Stimulated activated CD8-positive, alpha-beta memory T cell treated with anti-CD3 and anti-CD28 coated beads, Interleukin-12 subunit alpha, Interleukin-12 subunit beta, amount 100 ng/mL, for 24 hours (primary cell): ENCODE measurements around the gene CALN1.
"Not testable (repeated sequence)": the region's sequence is repeated elsewhere in the genome, so short reads cannot be mapped to it uniquely, and the experiment has no call there.

Source experiments
- DNase-seq: peaks from one replicate; pipeline ENCODE4 v3.0.0-alpha.2; 2020; ENCODE audit errors: extremely low read depth

The CALN1 gene

DNA sequence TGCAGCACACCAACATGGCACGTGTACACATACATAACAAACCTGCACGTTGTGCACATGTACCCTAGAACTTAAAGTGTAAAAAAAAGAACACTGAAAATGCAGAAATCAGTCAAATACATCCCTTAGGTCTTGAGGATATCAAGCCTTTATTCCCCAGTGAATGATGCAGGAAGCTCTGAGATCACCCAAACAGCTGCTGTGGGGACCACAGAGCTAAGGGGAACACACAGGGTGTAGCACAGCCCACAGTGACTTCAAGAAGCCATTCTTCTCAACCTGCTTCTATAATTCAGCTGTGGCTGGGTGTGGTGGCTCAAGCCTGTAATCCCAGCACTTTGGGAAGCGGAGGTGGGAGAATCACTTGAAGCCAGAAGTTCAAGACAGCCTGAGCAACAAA, 314.9 kb downstream of the CALN1 start:
- DNase-seq, result no peak

DNA sequence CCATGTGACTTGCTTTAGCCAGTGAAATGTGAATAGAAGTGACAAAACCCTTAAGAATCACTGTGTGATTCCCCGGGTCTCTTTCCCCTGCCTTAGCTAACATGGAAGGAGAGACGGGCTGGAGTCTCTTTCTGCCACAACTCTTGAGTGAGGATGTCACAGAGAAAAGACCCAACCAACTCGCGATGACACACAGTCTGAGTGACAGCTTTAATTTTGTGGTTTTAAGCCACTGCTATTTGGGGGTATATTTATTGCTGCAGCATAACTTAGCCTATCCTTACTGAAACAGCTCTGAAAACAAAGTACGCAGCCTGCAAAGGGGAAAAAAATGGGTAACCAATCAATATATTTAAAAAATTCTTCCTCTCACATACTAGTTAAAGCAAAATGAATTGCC, 319.4 kb downstream of the CALN1 start:
- no peak for DNase-seq

DNA sequence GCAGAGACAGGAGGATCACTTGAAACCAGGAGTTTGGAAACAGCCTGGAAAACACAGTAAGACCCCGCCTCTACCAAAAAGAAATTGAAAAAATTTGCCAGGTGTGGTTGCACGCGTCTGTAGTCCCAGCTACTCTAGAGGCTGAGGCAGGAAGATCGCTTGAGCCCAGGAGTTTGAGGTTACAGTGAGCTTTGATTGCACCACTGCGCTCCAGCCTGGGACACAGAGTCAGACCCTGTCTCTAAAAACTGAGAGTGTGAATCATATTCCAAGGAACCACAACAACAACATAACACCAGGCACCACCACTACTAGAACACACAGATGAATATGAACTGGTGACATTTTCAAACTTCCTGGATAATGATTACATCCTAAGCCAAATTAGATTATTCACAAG, 324.2 kb downstream of the CALN1 start:
- DNase-seq, result no peak

DNA sequence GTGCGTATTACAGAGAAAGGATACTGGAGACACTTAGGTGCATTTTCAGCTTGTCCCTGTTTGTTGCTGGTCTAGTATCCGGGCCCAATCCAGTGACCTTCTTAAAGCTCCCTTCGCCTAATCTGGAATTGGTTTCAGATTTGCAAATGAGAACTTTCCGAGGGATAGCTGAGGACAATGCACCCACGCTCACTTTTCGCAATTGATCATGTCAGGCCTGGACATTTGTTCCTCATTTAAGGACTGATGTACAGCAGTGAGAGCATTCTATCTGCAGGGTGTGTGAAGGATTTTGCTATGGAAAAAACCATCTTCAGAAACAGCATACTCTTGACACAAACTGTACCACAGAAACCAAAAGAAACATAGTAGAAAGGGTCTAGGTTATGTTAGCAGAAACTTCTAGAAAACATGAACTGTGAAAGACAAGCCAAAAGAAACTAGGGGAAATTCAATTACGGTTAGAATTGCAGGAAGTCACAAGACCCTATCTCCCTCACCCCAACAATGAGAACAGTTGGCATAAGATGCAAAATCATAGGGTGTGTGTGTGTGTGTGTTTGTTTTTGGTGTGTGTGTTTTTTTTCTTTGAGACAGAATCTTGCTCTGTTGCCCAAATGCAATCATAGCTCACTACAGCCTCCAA, 331.1 kb downstream of the CALN1 start:
- no peak for DNase-seq

DNA sequence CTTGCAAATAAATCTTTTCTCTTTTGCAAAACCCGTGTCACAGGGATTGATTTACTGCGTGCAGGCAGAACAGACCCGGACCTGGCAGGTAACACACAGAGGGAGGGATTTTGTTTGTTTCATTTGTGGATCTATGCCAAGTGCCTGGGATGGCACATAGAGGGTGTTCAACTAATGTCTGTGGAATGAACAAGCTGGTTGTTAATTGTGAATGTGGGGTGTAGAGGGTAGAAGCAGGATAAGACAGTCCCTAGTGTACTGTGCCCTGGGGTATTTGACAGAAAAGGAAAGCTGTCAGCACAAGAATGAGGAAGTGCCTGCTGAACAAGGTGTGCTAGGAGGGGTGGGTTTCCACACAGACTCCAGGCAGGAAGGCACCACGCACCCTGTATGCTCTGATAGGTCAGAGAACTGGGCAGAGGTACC, 331.8 kb downstream of the CALN1 start:
- DNase-seq, result no peak

DNA sequence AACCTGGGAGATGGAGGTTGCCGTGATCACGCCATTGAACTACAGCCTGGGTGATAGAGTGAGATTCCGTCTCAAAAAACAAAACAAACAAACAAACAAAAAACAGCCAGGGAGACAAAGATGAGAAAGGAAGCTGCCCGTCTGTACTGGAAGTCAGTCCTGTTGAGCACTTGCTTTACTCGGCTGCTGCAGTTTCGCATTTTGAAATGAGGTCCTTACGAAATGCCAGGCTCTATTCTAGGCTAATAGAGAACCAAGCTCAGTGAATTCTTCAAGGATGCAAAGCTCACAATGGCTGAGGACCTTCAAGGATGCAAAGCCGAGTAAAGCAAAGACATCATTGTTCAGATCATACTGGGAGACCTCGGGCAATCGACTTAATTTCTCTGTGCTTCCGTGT, 333.3 kb downstream of the CALN1 start:
- DNase-seq, result no peak

DNA sequence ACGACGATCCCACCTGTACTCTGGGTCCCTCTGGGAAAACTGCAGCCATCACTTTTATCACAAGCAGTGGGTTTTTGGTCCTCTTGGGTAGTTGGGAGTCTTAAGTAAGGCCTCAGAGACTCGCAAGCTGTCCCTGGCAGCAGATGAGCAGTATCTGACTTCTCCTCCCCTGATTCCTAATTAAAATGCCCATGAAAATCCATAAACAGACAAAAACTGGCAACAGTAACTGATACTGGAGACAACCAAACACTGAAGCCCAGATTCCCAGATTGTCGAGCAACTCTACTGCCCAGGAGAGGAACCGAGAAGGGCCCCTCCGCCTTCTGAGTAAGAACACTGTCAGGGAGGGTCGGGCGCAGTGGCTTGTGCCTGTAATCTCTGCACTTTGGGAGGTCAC, 333.8 kb downstream of the CALN1 start:
- DNase-seq, result no peak

DNA sequence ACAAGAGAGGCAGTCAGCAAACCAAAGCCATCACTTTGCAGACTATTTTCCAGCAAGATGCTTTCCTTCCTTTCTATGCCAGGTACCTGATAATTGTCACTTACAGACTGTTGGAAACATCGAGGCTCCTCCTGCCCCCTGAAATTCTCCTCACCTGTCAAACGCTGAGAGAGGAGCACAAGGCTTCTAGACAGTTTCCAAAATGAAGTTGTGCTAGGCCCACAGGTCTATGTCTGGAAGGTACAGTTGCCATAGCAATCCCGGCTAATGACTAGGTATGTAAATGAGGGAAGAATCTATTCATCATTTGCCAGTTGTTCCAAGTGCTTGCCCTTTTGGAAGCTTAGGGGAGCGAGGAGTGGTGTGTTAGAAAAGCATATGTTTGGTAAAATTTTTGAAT, 334.4 kb downstream of the CALN1 start:
- DNase-seq, result no peak

DNA sequence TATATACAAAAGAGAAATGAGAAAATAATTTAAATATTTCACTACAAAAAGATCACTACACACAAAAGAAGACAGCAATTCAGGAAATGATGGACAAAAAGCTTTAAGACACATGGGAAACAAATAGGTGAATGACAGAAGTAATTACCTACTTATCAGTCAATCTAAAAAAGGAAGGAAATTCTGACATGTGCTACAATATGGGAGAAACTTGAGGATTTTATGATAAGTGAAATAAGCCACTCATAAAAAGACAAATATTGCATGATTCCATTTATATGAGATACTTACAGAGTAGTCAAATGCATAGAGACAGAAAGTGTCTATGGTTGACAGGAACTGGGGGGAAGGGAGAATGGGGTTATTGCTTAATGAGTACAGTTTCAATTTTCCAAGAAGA, 339.2 kb downstream of the CALN1 start:
- DNase-seq, result no peak

DNA sequence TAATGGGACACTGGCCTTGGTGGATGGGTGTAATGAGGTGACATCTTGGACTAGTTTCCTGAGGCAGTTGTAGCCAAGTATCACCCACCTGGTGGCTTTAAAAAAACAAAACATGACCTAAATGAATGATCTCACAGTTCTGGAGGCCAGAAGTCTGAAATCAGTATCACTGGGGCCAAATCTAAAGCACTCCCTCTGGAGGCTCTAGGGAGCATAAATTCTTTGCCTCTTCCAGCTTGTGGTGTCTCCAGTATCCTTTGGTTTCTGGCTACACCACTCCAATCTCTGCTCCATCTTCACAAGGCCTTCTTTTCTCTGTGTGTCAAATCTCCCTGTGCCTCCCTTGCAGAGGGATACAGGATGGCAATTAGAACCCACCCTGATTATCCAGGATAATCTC, 342.9 kb downstream of the CALN1 start:
- DNase-seq, result no peak

DNA sequence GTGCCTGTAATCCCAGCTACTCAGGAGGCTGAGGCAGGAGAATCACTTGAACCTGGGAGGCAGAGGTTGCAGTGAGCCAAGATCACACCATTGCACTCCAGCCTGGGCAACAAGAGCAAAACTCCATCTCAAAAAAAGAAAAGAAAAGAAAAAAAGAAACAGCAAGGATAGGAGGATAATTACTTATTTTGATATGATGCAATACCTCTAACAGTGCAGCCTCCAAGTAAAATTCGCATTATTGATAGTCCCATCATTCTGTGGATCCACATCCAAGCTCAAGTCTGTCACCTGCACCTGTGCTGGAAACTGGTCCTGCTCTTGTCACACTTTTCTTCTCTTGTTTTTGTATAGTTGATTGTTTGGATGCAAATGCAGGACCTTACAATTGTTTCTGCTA, 346.4 kb downstream of the CALN1 start:
- DNase-seq, result not testable (repeated sequence)

DNA sequence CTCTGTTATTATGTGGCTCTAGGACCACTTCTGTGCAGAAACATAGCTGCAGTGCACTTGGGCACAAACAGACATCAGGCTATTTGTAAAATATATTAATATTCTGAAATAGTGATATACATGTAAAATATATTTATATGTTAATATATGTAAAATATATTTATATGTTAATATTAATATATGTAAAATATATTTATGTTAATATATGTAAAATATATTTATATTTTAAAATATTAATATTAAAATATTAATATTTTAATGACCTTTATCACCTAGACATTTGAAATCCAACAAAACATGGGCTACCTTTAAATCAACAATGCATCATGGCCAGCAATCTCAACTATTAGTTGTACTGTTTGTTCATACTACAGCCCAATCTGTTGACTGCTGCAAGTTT, 347.2 kb downstream of the CALN1 start:
- DNase-seq, result no peak

DNA sequence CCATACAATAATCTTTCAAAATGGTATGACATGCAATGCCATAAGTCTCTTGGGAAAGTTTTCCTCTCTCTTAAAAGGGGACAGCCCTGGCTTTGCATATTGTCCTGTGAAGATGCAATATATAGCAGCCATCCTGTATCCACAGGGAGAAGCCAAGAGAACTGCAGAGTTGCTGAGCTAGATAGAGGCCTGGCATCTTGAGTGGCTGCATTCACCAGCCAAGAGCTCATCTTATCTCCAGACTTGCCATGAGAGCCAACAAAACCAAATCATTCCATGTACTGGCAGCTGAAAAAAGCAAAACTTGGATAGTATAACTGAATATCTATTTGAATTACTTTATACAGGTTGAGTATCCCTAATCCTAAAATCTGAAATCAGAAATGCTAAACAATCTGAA, 348.8 kb downstream of the CALN1 start:
- no peak for DNase-seq

DNA sequence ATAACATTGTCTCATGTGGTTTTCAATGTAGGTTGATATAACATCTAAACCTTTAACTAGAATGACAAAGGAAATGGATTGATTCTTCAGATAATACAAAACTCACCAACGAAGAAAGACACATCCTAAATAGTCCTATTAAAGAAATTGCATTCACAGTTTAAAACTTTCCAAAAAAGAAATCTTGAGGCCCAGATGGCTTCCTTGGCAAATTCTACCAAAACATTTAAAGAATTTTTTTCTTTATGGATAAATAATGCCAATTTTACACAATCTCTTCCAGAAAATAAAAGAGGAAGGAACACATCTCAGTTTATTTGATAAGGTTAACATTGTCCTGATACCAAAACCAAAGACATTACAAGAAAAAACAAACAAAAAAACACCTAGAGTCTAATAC, 349.5 kb downstream of the CALN1 start:
- no peak for DNase-seq

DNA sequence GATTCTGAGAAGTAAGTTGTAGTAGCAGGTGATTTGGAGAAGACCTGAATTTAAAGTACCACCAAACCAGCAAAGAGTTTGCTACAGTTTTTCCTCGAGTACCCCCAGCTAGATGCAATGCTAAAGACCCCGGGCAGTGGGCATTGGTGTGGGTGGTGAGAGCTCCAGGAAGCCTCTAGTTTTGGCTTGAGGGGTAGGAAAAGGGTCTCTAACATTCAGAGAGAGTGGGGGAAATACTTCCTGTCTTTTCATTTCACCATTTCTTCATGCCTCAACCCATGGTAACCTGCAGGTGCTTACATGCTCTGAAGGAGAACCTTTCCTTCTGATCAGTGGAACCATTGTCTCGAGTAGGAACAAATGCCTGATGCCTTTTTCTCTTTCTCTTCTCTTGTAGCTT, 352.2 kb downstream of the CALN1 start:
- no peak for DNase-seq

DNA sequence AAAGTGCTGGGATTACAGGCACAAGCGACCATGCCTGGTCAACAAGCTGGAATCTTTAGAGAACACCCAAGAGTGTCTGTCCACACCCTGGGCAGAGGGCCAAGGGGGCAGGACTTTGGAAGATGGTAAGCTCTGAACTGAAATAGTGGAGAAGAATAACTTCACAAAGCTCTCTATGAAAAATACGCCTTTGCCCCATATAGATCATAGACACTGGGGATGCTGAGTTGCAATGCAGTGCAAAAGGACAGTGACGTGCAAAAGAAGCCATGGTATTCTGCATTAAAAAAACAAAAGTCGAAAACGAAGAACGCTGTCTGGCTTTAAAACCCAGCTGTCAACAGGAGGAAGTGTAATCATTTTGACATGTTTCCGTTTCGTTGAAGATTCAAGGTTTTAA, 353.6 kb downstream of the CALN1 start:
- DNase-seq, result no peak

DNA sequence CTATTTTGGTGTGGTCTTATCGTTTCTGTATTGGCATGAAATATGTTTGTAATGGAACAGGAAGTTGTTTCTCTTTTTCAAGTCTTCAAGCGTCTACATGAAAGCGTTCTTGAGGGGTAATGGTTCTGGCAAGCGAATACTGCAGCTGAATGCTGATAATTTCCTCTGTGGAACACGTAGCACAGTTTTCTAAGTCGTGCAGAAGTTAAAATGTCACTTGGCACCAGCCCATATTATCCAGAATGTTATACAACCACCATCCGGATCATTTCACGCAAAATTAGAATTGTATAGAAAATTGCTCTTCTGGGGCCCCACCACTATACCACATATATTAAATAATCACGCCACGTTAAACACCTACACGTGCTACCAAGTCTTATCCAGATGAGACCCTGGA, 354.3 kb downstream of the CALN1 start:
- DNase-seq, result no peak

DNA sequence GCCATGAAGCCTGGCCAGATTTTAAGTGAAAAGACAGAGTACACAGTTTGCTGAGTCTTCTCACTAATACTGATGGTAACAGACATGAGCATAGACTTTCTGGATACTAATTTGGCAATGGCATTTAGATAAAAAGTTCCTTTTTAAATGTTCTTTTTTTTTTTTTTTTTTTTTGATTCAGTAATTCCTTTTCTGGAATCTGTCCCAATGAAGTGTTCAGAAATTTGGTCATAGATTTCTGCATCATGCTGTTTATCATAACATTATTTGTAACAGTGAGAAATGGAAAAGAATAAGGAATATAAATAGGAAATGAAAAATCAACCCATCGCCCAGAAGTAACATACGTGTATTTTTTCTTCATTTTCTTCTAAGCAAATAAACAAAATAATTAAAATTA, 354.9 kb downstream of the CALN1 start:
- DNase-seq, result no peak

DNA sequence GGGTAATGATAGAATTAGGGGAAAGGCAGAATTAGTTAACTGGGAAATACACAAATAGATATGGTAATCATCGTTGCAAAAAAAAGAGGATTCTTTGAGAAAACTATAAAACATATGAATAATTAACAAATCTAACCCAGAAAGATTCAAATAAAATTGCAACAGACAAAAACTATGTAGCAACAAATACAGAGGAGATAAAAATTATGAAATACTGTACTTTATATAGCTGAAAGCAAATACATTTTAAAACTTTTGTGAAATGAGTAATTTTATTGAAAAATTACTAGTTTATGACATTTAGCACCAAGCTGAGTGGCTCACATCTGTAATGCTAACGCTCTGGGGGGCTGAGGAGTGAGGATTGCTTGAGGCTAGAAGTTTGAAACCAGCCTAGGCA, 356.7 kb downstream of the CALN1 start:
- DNase-seq, result no peak

DNA sequence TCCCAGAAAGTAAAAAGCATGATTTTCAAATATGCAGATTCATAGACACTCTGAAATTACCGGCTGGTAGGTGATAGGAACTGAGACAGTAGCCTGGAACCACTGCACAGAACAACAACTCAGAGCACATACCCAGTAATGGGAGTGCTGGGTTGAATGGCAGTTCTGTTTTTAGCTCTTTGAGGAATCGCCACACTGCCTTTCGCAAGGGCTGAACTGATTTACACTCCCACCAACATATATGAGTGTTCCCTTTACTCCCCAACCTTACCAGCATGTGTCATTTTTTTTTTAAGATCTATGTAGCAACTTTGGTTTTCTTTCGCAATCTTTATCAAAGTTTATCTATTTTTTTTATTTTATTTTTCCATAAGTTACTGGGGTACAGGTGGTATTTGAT, 358.8 kb downstream of the CALN1 start:
- no peak for DNase-seq

DNA sequence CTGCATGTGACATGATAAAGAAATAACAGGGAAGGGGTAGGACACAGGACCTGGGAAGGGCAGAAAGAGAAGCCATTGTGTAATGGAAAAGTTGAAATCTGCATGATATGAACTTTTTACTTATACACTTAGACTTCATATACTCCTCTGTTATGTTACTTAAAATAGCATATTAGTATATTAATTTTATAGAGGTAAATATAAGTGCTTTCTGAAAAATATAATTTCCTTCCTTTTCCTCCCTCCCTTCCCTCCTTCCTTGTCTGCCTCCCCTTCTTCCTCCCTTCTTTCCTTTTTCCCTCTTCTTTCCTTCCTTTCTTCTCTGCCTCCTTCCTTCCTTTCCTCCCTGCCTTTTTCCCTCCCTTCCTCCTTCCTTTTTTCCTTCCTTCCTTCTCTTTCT, 363.7 kb downstream of the CALN1 start:
- DNase-seq, result no peak

DNA sequence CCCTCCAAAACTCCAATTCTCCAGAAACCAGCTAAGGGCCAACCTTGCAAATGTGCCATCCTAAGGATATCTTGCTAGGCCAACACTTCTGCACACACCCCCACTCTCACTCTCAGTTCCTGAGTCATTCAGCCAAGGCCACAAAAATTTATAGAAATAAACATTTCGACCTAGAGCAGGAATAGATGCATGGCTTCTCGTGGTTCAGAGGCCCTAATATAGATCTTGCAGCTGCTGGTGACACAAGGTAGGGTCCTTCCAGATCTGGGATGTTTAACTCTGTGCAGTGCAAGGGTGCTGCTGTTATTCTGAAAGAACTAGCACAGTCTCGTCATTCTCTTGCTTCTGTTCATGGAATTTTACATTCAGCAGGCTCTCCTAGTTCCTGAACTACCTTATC, 369.3 kb downstream of the CALN1 start:
- DNase-seq, result no peak

DNA sequence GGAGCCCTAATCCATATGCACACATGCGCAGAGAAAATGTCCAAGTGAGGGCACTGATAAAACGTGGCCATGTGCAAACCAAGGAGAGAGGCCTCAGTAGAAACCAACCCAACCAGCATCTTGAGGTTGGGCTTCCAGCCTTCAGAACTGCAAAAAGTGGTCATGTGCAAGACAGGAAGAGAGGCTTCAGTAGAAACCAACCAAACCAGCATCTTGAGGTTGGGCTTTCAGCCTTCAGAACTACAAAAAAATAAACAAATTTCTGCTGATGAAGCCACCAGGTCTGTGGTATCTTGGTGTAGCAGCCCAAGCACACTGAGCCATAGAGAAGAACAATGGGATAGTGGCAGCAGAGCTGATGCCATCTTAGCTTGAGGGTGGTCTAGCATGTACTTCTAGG, 371.5 kb downstream of the CALN1 start:
- no peak for DNase-seq

DNA sequence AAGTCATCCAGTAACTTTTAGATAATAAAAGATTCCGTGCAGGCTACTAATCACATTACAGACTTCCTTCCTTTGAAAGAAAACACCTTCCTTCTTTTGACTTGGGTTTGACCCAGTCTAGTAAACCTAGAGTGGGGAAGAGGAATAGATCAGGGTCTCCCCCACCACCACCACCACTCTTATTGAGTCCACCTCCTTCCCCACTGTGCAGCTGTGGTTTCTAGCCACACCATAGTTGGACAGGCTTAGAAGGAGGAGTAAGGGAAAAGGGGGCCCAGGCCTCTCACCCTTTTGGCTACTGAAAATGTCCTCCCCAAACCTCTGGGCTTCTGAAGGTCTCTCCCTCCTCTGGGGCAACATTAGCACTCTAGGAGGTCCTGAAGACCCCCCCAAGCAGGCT, 372.7 kb downstream of the CALN1 start:
- no peak for DNase-seq
